HG02943 (cell line): ENCODE measurements around the gene MRPL17.
"Not testable (repeated sequence)": the region's sequence is repeated elsewhere in the genome, so short reads cannot be mapped to it uniquely, and the experiment has no call there.

Experiments
- ATAC-seq: cut with Tn5 transposase; IDR thresholded peaks from one replicate; pipeline ENCODE4 v1.9.1; 2021; ENCODE audit warnings: mild to moderate bottlenecking, low read depth, moderate library complexity; ENCODE audit not compliant: unreplicated experiment

MRPL17 gene

DNA sequence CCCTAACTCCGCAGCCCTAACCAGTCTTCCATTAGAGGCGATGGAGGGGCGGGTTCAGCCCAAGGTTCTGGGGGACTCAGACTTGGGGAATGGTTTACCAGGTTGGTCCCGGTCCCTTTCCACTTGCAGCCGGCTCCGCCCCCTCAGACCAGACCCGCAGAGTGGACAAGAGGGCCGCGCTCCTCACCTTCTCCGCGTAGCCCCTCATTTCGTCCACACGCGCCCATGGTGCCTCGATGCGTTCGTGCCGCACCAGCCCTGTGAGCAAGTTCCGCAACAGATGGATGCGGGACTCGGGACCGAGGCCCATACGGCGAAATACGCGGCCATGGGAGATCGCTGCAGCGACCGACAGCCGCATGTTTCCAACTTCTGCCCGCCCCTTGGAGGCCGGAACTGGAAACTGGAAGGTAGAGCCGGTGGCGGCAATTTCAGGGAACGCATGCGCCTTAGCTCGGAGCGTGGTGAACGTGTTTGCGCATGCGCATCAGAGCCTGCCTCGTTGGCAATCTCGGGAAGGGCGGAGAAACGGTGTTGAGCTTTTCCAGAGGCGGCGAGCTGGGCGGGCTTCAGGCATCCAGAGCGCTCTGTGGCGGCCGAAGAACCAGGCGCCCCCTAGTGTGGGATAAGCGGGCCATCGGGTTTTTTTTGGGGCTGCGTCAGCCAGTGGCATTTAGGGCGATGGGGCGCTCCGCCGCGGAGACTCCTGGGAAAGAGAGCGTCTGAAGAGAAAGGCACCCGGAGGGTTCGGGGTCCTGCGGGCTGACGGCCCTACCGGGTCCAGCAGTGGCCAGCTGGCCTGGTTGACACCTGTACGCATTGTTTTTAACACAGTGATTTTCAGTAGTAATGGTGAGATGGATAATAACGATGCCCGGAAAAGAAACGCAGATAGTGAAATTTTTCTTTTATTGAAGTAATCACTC is at the start of gene MRPL17:
Gene MRPL17 (minus strand): TSS at position 405 of the 926 bp plus-strand sequence. CDS start 44 bp downstream, at position 361.
- ATAC-seq, result peak; percentile 94

DNA sequence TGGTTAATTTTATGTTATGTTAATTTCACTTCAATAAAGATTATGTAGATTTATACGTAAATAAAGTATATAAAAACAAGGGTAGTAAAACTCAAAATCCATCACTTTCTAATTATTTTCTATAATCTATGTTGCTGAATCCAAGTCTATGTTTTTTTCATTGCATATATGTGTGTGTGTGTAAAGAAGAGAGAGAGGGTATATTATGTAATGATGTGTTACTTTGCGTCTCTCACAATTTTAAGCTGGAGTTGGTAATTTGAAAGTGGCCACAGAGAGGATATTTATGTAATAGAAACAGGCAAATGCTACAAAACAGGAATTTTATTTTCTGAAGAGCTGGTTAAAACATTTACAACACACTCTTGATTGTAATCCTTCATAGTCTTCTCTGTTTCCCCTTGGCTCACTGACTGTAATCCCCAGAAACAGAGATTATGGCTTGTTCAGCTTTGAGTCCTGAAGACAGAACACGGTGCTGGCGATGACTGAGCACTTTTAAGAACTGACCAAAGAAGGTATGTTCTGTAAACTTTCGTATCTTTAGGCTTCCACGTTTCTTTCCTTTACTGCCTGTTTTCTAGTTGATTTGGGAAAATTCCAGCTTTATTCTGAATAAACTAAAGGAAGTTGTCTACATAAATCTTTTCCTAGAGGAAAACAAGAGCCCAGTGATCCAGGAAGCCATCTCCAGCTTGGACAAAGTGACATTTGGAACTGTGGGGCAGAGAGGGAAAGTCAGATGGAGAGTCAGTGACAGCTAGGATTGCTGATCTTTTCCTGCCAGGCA is 45.0 kb upstream of the MRPL17 start:
- no peak for ATAC-seq

DNA sequence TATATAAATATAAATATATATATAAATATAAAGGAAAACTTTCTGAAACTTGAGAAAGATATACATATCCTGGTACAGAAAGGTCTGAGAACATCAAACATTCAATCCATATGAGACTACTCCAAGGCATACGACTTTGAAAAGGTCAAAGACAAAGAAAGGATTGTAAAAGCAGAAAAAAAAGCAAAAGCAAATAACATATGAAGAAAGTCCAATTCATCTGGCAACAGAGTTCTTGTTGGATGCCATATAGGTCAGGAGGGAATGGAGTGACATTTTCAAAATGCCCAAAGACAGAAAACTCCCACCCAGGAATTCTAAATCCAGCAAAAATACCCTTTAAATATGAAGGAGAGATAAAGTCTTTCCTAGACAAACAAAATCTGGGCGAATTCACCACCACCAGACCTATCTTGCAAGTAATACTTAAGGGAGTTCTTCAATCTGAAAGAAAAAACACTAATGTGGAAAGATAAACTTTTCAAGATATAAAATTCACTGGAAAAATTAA is 42.3 kb upstream of the MRPL17 start:
- no peak for ATAC-seq

DNA sequence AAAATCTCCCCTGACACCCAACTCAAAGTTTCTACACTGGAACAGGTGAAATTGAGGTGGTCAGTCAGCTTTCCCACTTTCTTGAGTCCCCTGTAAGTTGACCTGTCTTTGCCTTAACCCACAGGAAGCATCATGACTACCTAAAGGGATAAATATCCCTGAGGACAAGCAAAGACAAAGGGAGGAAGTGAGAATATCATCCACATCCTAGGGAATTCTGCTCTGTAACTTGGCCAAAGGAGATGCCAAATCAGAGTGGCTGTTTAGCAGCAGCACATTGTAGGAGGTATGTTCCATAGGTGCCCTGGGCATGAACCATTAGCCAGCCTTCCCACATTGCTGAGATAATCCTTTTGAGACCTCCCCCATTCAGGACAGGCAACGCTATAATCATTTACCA is 40.9 kb upstream of the MRPL17 start:
- ATAC-seq, result no peak

DNA sequence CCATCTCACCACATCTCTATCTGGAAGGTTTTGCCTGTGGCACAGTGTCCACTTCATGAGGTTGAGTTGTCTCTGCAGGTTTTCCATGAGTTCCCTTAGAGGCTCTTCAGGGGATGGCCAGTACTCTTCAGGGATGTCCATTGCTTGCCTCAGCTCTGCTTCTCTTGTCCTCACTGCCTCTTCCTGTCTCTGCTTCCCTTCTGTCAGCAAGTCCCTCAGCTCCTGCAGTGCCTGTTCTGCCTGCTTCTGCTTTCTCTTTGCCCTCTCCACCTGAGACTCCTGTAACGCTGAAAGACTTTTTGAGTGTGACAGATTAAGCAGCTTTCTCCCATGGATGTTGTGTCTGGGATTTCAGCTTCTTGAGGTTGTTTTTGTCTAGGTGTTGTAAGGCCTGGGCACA is 38.2 kb upstream of the MRPL17 start:
- no peak for ATAC-seq

DNA sequence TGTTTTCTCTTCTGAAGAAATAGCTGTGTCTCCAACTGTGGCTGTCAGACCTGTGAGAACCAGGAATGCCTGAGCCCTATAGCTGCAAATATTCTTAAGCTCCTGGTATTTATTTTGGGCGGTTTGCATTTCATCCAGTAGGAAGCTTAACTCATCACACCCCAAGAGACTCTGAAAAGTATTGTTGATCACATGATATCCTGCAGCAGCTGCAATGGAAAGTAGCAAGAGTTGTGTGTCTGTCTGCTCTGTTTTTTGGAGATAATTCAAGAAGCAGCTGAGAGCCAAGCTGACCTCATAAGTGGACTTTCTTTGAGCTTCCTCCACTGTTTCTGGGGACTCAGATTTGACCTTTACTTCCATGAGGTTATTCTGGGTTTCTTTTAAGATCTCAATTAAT is 36.4 kb upstream of the MRPL17 start:
- ATAC-seq, result no peak

DNA sequence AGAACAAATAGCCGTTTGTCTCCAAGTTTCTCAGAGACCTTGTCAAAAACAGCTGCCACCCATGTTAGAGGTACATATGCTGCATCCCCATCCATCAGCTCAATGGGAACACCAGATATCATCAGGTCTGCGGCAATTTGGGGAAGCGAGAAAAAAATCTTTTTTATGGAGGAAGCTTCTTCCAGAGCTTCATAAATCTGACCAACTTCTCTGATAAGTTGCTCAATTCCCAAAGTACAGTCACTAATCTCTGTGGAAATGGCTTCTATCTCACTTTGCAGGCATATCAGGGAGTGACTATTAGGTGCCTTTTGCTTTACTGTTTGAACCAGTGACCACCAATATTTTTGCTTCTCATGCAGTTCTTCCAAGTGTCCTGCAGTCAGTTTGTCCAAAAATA is 34.3 kb upstream of the MRPL17 start:
- ATAC-seq, result no peak

DNA sequence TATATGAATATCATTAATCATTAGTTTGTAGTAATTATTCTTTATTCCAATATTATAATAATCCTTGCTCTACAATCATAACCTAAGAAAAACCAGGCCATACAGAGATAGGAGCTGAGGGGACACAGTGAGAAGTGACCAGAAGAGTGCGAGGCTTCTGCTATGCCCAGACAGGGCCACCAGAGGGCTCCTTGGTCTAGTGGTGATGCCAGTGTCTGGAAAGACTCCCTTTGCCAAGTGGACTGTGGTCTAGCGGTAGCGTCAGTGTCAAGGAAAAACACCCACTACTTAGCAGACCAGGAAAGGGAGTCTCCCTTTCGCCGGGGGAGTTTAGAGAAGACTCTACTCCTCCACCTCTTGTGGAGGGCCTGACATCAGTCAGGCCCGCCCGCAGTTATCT is 28.4 kb upstream of the MRPL17 start:
- ATAC-seq, result not testable (repeated sequence)

DNA sequence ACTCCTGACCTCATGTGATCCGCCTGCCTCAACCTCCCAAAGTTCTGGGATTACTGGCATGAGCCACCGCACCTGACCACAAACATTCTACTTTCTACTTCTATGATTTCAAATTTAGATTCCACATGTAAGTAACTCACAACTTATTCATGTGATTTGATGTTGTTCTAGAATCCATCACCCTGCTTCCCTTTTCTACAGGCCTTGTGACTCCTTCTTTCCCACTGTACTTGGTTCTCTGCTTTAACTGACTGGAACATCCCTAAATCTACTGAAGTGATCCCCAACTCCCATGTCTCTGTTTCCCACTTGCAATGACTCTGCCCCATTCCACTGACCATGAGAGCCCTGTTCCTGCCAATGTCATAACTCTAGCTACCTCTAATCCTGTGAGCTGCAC is 25.7 kb upstream of the MRPL17 start:
- ATAC-seq, result no peak

DNA sequence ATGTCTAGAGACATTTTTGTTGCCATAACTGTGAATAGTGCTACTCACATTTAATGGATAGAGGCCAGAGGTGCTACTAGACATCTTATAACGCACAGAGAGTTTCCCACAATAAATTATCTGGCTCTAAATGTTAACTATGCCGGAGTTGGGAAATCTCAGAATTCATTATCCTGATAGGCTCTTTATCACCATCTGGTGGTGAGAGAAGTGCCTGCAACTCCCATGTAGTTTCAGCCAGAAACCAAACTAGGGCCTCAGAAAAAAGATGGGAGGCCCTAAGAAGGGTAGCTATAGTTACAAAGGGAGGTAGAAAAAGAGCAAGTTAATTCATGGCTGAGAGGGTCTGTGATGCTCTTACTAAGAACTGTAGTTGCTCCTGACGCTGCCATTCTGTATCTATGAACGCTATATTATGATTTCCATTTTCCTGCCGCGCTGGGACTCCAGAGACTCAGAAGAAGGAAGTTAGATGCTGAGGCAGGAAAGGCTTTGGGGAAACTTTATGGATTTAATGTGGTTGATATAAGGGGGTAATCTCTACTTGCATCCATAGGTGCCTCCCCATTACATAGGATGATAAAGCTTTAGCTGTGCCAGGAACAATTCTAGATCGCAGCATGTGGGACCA is 22.9 kb upstream of the MRPL17 start:
- no peak for ATAC-seq

DNA sequence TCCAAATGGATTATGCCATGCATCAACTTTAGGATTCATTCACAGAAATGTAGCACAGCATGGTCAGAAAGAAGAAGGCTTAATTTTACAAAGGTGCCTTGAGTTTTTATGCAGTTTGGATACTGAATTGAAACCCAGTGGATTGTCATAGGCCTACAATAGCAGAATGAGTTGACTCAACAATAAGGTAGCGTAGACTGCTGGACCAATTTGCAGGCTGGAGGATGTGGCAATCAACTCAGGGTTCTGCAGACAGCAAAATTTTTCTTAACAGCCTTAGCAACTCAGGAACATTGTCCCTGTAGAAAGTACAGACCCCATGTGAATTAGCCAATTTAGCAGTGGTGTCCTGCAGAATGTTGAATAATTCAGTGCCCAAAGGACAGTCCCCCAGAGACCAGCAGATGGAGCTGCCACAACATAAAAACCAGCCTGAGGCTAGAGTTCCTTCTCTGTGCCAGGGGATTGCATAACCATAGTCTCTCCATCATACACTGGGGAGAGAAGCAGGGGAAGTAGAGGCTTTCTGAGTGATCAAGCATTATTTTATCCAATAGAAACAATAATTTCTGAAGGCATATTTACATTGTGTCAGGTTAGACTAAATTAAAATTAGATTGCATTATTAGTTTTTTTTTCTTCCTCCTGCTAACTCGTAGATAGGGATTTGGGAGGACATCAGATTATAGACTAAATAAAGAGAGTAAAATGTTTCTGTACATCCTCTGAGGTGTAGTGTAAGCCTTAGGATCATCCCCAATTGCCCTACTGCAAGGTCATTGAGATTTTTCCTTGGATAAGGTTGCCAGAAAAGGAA is 20.3 kb upstream of the MRPL17 start:
- ATAC-seq, result no peak

DNA sequence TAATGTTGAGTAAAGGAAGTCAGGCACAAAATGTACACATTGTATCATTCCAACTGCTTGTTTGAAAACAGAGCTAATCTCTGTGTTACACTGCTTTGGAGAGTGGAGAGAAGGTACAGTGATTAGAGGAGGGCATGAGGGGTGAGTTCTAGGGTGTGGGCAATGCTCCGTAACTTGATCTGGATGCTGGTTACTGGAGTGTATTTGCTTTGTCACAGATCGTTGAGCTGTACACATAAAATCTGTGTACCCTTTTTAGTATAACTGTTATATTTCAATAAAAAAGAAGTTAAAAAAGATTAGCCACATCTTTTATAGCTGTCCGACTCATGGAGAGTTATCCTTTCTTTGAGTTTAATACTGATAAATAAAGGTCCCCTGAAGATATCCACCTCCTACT is 18.8 kb upstream of the MRPL17 start:
- not testable (repeated sequence) for ATAC-seq

DNA sequence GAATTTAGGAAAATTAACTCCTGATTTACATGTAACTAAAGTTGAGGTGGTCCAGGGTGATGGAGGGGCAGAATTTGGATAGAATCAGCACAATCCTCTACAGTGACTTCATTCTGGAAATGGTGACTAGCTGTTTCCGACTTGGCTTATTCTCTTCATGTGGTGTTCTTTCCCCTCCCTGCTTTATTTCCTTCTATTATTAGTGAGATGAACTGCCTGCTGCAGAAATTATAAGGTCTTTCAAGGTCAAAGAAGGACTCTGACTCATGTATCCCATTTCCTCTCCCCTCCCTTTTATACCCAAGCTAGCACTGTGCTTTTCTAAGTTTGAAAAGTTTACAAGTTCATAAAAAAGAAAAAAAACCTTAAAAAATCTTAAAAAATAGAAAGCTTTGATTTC is 12.2 kb upstream of the MRPL17 start:
- ATAC-seq, result no peak

DNA sequence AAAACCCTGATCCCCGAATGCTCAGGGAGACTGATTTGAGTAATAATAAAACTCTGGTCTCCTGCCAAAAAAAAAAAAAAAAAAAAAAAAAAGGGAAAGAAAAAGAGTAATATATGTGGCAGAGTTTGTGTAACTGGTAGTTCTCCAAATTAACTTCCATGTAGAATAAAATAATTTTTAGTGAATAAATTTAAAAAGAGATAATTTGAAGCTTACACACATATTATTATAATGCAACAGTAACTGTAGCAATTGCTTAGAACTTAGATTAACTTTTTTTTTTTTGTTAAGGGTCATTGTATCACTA is 11.0 kb upstream of the MRPL17 start:
- ATAC-seq, result no peak

DNA sequence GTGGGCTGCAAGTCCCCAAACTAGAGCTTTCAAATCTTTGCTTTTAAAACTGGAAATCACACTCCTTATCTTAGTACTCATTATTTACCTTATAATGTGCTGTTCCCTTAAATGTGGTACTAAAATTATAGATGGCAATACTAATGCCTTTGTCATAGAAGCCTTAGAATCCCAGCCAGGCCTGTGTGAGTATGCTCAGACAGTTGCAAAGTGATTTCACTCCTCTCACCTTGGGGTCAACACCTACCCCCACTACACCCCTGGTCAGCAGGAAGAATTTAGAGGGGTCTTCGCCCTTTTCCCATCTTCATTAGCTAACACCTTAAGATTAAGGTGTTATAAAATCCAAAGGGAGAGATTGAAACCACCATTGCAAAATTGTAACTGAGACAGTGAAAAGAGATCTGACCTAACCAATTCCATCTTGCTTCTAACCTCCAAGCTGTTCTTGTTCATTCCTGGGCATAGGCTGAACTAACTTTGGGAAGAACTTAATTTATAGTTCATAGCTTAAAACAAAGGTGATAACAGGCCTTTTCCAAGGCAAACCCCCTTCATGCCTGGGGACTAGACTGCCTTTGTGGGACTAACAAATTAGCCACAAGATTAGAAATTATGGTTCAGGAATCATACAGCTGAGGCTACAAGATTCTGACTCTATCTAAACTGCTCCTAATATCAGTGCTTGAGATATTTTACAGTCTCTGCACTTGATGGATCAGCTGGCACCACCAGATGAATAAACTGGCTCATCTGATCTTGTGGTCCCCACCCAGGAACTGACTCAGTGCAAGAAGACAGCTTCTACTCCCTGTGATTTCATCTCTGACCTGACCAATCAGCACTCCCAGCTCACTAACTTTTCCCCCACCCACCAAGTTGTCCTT is 10.4 kb upstream of the MRPL17 start:
- ATAC-seq, result no peak

DNA sequence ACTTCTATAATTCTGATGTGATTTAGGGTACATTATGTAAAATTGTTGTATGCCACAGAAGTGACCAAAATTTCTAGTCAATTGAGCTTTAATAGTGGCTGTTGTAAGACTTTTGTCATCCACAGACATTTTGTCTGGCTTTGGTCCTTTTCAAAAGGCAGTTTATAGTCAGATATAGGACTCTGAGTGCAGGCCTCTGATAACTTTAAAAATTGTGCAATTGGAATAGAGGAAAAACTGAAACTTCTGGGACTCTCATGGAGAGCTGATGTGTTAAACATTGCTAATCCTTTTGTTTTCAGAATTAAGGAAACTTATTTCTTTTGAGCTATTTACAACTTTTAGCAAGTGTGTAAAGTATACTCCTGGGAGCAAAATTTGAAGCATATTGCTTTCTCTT is 9.0 kb upstream of the MRPL17 start:
- no peak for ATAC-seq

DNA sequence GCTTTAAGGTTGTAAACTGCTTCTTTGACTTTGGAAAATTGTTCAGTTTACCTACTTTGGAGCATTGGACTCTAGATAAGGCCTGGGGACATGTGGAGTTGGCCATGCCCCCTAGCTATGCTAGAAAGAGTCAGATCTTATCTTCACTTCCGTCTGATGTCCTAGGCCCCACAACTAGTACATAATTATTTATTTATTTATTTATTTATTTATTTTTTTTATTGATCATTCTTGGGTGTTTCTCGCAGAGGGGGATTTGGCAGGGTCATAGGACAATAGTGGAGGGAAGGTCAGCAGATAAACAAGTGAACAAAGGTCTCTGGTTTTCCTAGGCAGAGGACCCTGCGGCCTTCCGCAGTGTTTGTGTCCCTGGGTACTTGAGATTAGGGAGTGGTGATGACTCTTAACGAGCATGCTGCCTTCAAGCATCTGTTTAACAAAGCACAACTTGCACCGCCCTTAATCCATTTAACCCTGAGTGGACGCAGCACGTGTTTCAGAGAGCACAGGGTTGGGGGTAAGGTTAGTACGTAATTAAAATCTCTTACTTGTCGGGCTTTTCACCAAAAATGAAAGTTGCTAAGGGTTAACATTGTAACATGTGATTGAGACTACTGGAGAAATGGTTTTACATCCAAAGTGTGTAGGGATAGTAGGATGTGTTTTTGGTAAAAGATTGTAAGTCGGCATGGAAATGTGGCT is 7.4 kb upstream of the MRPL17 start:
- not testable (repeated sequence) for ATAC-seq

DNA sequence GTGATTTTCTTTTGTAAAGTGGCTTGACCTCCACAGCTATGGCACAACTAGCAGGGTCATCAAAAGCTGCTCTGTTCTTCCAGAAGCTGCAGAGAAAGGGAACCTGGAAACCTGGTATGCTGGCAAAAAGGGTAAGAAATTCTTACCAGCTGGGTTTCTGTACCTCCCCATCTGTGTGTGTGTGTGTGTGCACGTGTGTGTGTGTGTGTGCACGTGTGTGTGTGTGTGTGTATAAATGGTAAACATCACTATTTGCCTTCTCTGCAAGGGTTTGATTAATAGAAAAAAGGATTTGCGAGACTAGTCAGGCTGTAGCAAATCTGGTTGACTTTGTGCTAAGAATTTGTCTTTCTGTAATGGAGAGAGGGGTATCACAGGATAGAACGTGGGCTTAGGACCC is 4.7 kb upstream of the MRPL17 start:
- no peak for ATAC-seq

DNA sequence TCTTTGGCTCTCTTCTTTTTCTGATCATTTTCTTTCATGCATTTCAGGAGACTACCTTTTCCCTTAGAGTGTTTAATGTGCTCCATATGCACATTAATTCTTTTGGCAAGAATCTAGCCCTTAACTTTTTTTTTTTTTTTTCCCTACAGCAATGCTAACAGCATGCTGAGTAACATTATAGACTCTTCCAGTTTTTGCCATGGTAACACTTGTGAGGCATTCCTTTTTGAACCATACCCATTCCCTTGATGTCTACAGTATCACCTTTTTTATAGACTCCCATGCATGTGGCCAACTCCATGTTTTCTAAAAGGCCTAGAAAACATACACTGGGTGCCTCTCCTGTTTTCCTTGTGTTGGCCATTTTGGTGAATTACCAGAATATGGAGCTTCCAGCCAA is 2.9 kb upstream of the MRPL17 start:
- no peak for ATAC-seq
